Trophoblast cell (in vitro differentiated cells and primary cell): ENCODE measurements around the gene TNNT2.
A peak's percentile ranks its signal among the peaks of the same experiment; 100 is the strongest.

Source experiments
- DNase-seq, 2 donors: peaks; one replicate each; pipeline ENCODE4 v3.0.0-alpha.2; 2016
- H2AFZ ChIP-seq: 2 replicates; pipeline ENCODE4 v1.6.1; 2013; ENCODE audit warnings: low read length, moderate library complexity, mild to moderate bottlenecking; ENCODE audit not compliant: insufficient read depth, poor library complexity
- H2AK5ac ChIP-seq: 2 replicates; pipeline ENCODE4 v1.6.1; 2013; ENCODE audit warnings: mild to moderate bottlenecking, low read length
- H2BK120ac ChIP-seq: 2 replicates; pipeline ENCODE4 v1.6.1; 2013; ENCODE audit warnings: low read length, mild to moderate bottlenecking, moderate library complexity; ENCODE audit not compliant: insufficient read depth, poor library complexity
- H2BK12ac ChIP-seq: 2 replicates; pipeline ENCODE4 v1.6.1; 2013; ENCODE audit warnings: mild to moderate bottlenecking, low read length, moderate library complexity
- H2BK5ac ChIP-seq: 2 replicates; pipeline ENCODE4 v1.6.1; 2013; ENCODE audit warnings: low read length, low read depth, moderate library complexity, mild to moderate bottlenecking; ENCODE audit not compliant: poor library complexity
- H3K14ac ChIP-seq: 2 replicates; pipeline ENCODE4 v1.6.1; 2013; ENCODE audit warnings: mild to moderate bottlenecking, low read length
- H3K18ac ChIP-seq: 2 replicates; pipeline ENCODE4 v1.6.1; 2013; ENCODE audit warnings: mild to moderate bottlenecking, low read length
- H3K23ac ChIP-seq: 2 replicates; pipeline ENCODE4 v1.6.1; 2013; ENCODE audit warnings: low read length
- H3K27ac ChIP-seq: 2 replicates; pipeline ENCODE4 v1.5.1; 2013; ENCODE audit warnings: low read depth, mild to moderate bottlenecking, inconsistent platforms, low read length, moderate library complexity
- H3K27me3 ChIP-seq: 2 replicates; pipeline ENCODE4 v1.6.1; 2013; ENCODE audit warnings: inconsistent platforms, mild to moderate bottlenecking, low read length, moderate library complexity; ENCODE audit not compliant: insufficient read depth
- H3K36me3 ChIP-seq, 2 experiments: 1 replicate in 1 of 2; 2 replicates in 1 of 2; pipeline ENCODE4 v1.6.1; 2013; ENCODE audit warnings: low read length in 2 of 2, mild to moderate bottlenecking in 2 of 2, moderate library complexity in 1 of 2; ENCODE audit not compliant: insufficient read depth in 2 of 2, control insufficient read depth in 1 of 2
- H3K4ac ChIP-seq: 2 replicates; pipeline ENCODE4 v1.6.1; 2013; ENCODE audit warnings: low read depth, mild to moderate bottlenecking, low read length, moderate library complexity
- H3K4me1 ChIP-seq, 2 experiments: 1 replicate in 1 of 2; 2 replicates in 1 of 2; pipeline ENCODE4 v1.6.1; 2013; ENCODE audit warnings: low read length in 2 of 2, mild to moderate bottlenecking in 2 of 2, moderate library complexity in 1 of 2; ENCODE audit not compliant: insufficient read depth in 2 of 2, control insufficient read depth in 1 of 2
- H3K4me2 ChIP-seq: 2 replicates; pipeline ENCODE4 v1.6.1; 2013; ENCODE audit warnings: inconsistent platforms, mild to moderate bottlenecking, low read length, moderate library complexity
- H3K4me3 ChIP-seq: 2 replicates; pipeline ENCODE4 v1.5.1; 2013; ENCODE audit warnings: mild to moderate bottlenecking, low read depth, low read length, inconsistent platforms
- H3K79me1 ChIP-seq: one replicate; pipeline ENCODE4 v1.6.1; 2013; ENCODE audit warnings: low read length
- H3K79me2 ChIP-seq: 2 replicates; pipeline ENCODE4 v1.6.1; 2013; ENCODE audit warnings: low read length, mild to moderate bottlenecking; ENCODE audit not compliant: control insufficient read depth, insufficient read depth, poor library complexity
- H3K9ac ChIP-seq: 2 replicates; pipeline ENCODE4 v1.6.1; 2013; ENCODE audit warnings: mild to moderate bottlenecking, low read length
- H3K9me3 ChIP-seq: 2 replicates; pipeline ENCODE4 v1.6.1; 2013; ENCODE audit warnings: low read depth, mild to moderate bottlenecking, control low read depth, inconsistent platforms, low read length; ENCODE audit not compliant: insufficient read depth
- H4K12ac ChIP-seq: 2 replicates; pipeline ENCODE4 v1.6.1; 2013; ENCODE audit warnings: low read depth, mild to moderate bottlenecking, low read length, moderate library complexity
- H4K8ac ChIP-seq: 2 replicates; pipeline ENCODE4 v1.6.1; 2013; ENCODE audit warnings: low read depth, mild to moderate bottlenecking, low read length, moderate library complexity
- H4K91ac ChIP-seq: one replicate; pipeline ENCODE4 v1.6.1; 2013; ENCODE audit warnings: low read depth, mild to moderate bottlenecking, low read length, moderate library complexity
- WGBS: extraction: QIAGEN DNeasy Blood & Tissue Kit; methylation state at CpG from one replicate; pipeline ENCODE4 v1.1.7; 2013; ENCODE audit warnings: missing lambda C conversion rate; ENCODE audit not compliant: insufficient read length, insufficient coverage; ENCODE audit errors: extremely low coverage; 5-methylcytosine and 5-hydroxymethylcytosine counted together

Gene TNNT2

GRCh38 chr1:201311356-201312011 lies 66.0 kb downstream of the TNNT2 start:
- H3K79me2 ChIP-seq: no peaks in the 10 kb centered on the region
- H3K4me1 ChIP-seq: peaks cover 29 to 35% of the 10 kb centered on the region in 2 experiments
- peak overlapping the region; percentile 86 for H2AK5ac ChIP-seq
- H3K36me3 ChIP-seq: no peaks in the 10 kb centered on the region
- H3K23ac ChIP-seq: no peak overlapping the region
- DNase-seq: peak; percentile 47 to 56
- no peak overlapping the region for H3K4ac ChIP-seq
- no peak overlapping the region for H4K12ac ChIP-seq
- H3K9me3 ChIP-seq: peaks cover 3% of the 10 kb centered on the region
- no peaks in the 10 kb centered on the region for H3K27me3 ChIP-seq
- peak overlapping the region; percentile 19 for H4K91ac ChIP-seq
- no peak overlapping the region for H3K27ac ChIP-seq
- no peak overlapping the region for H2AFZ ChIP-seq
- no peak overlapping the region for H2BK5ac ChIP-seq
- no CpG with 5 or more reads among the region's 8 CpGs for WGBS
- H3K4me3 ChIP-seq: no peak overlapping the region
- H3K18ac ChIP-seq: no peak overlapping the region
- peak overlapping the region; percentile 2 for H2BK120ac ChIP-seq
- peaks cover 18% of the 10 kb centered on the region for H3K79me1 ChIP-seq
- H3K4me2 ChIP-seq: no peak overlapping the region
- H4K8ac ChIP-seq: no peak overlapping the region
- no peak overlapping the region for H3K9ac ChIP-seq
- H3K14ac ChIP-seq: no peak overlapping the region
- H2BK12ac ChIP-seq: peak overlapping the region; percentile 59

GRCh38 chr1:201310986-201311355 lies 66.5 kb downstream of the TNNT2 start:
- Histone ChIP-seq H2AFZ (no peak overlapping the region), H3K79me1 (peaks cover 18% of the 10 kb centered on the region), H3K23ac (no peak overlapping the region), H3K14ac (no peak overlapping the region), H2BK5ac (no peak overlapping the region), H4K12ac (no peak overlapping the region), H2BK120ac (no peak overlapping the region), H2AK5ac (peak overlapping the region; percentile 20), H4K8ac (no peak overlapping the region), H3K9me3 (peaks cover 1% of the 10 kb centered on the region), H3K18ac (no peak overlapping the region), H2BK12ac (peak overlapping the region; percentile 88), H3K4me1 (peaks cover 29 to 35% of the 10 kb centered on the region in 2 experiments), H4K91ac (no peak overlapping the region), H3K4me3 (no peak overlapping the region), H3K4ac (no peak overlapping the region), H3K79me2 (no peaks in the 10 kb centered on the region), H3K27ac (no peak overlapping the region), H3K36me3 (no peaks in the 10 kb centered on the region), H3K4me2 (no peak overlapping the region), H3K27me3 (no peaks in the 10 kb centered on the region), H3K9ac (no peak overlapping the region)
- peak; percentile 95 to 97 for DNase-seq
- WGBS: no CpG with 5 or more reads among the region's 4 CpGs

GRCh38 chr1:201310251-201310985 lies 67.1 kb downstream of the TNNT2 start:
- Histone ChIP-seq H2AFZ (no peak overlapping the region), H2BK120ac (no peak overlapping the region), H3K79me1 (peaks cover 18% of the 10 kb centered on the region), H4K91ac (peak overlapping the region; percentile 59), H3K14ac (peak overlapping the region; percentile 45), H2AK5ac (peak overlapping the region; percentile 46), H3K4me2 (no peak overlapping the region), H3K9ac (no peak overlapping the region), H3K4ac (no peak overlapping the region), H4K8ac (no peak overlapping the region), H3K27me3 (no peaks in the 10 kb centered on the region), H2BK5ac (no peak overlapping the region), H4K12ac (no peak overlapping the region), H3K36me3 (no peaks in the 10 kb centered on the region), H3K4me1 (peaks cover 29 to 35% of the 10 kb centered on the region in 2 experiments), H3K9me3 (peaks cover 1% of the 10 kb centered on the region), H3K79me2 (no peaks in the 10 kb centered on the region), H2BK12ac (peak overlapping the region; percentile 88), H3K23ac (no peak overlapping the region), H3K4me3 (no peak overlapping the region), H3K27ac (no peak overlapping the region), H3K18ac (peak overlapping the region; percentile 21)
- DNase-seq: peak; percentile 80 to 84
- no CpG with 5 or more reads among the region's 7 CpGs for WGBS

- Histone ChIP-seq H3K79me1 (peaks cover 18% of the 10 kb centered on the region), H4K91ac (peak overlapping the region; percentile 90), H3K18ac (no peak overlapping the region), H2BK120ac (no peak overlapping the region), H3K4me3 (no peak overlapping the region), H2AK5ac (no peak overlapping the region), H3K36me3 (no peaks in the 10 kb centered on the region), H2BK5ac (peak overlapping the region; percentile 83), H3K4ac (no peak overlapping the region), H4K12ac (no peak overlapping the region), H4K8ac (no peak overlapping the region), H3K4me2 (no peak overlapping the region), H3K23ac (no peak overlapping the region), H3K14ac (no peak overlapping the region), H2AFZ (no peak overlapping the region), H3K9me3 (peaks cover 1% of the 10 kb centered on the region), H3K27ac (peak overlapping the region; percentile 96), H3K4me1 (peaks cover 29 to 35% of the 10 kb centered on the region in 2 experiments), H2BK12ac (no peak overlapping the region), H3K9ac (no peak overlapping the region), H3K79me2 (no peaks in the 10 kb centered on the region), H3K27me3 (no peaks in the 10 kb centered on the region)
- no CpG with 5 or more reads among the region's 9 CpGs for WGBS
- peak; percentile 99 for DNase-seq
These were observed 68.1 kb downstream of the TNNT2 start for GRCh38 chr1:201309416-201309815.
